DOHH2 (cell line): ENCODE data around the gene CRELD2.

Experiments
- CTCF ChIP-seq: fragments of 200-600 bp; sonication (generic); IDR thresholded peaks from one replicate; pipeline ENCODE4 v1.5.1; 2014; ENCODE audit warnings: antibody characterized with exemption, mild to moderate bottlenecking, low read depth, low read length; ENCODE audit not compliant: poor library complexity, severe bottlenecking
- EZH2phosphoT487 ChIP-seq: fragments of 200-600 bp; sonication (generic); IDR thresholded peaks from 2 replicates; pipeline ENCODE4 v1.6.1; 2017; ENCODE audit warnings: borderline replicate concordance, mild to moderate bottlenecking, antibody characterized with exemption, low read length, moderate library complexity, mixed read lengths

GRCh38 chr22:49926916-49927315 lies 8.5 kb downstream of the CRELD2 start:
- TF ChIP-seq CTCF (no peak), EZH2phosphoT487 (no peak)
